HUDEP-2 (cell line): ENCODE results near the gene PARS2.
A peak's percentile ranks its signal among the peaks of the same experiment; 100 is the strongest.

Experiments used
- DNase-seq, 76 experiments: peaks; one replicate each; lab custom pipeline; 2025; ENCODE audit not compliant: unreplicated experiment in 76 of 76; lab: John Stamatoyannopoulos, UW

Gene PARS2

GRCh38 chr1:54764133-54764921 is at the start of gene PARS2:
PARS2 (minus strand) TSS chr1:54764523; CDS start chr1:54759161, 5,362 bp downstream.
- DNase-seq = peak in 75 of 76 experiments; percentile 46 to 99 (median 95)

DNA sequence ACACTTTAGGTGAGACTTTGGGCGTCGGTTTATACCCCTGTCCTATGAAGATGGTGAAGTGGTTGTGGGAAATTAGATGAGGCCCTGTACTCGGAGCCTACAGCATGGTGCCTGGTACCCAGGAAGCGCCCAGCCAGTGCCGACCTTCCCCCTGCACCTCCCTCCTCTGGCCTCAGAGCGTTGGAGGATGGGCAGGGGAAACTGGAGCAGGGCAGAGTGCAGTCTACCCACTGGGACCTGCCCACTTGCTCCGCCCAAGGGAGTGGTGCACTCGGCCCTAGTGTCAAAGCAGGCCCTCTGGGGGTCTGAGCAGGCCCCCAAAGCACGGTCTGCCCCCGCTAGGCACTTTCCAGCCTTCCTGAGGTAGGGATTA is 49.8 kb upstream of the PARS2 start:
- DNase-seq = no peak

DNA sequence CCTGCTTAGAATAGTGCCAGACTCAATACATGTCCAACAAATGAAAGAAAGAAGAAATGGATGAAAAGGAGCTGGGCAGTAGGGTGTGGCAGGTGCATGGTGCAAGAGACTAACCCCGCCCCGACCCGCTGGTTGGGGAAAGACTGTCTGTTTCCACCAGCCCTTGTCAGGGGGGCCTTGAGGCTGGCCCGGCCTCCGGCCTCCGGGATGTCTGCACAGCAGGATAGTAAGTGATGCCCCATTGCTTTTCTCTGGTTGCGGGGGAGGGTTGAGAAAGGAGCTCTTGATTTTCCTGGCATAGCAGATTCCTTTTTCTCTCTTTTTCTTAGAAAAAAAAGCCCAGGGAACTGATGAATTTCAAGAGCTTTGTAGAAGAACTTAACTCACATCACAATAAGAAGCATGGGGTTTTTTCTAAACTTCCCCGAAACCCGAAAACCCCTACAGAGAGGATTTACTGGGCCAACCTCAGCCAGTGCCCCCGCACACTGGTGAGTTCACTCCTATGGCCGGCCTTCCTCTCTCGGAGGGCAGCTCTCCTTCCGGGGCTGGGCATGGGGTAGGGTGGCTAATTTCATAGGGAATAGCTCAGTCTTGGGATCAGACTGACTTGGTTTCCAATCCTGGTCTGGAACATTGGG is 49.3 kb upstream of the PARS2 start:
- DNase-seq = no peak

DNA sequence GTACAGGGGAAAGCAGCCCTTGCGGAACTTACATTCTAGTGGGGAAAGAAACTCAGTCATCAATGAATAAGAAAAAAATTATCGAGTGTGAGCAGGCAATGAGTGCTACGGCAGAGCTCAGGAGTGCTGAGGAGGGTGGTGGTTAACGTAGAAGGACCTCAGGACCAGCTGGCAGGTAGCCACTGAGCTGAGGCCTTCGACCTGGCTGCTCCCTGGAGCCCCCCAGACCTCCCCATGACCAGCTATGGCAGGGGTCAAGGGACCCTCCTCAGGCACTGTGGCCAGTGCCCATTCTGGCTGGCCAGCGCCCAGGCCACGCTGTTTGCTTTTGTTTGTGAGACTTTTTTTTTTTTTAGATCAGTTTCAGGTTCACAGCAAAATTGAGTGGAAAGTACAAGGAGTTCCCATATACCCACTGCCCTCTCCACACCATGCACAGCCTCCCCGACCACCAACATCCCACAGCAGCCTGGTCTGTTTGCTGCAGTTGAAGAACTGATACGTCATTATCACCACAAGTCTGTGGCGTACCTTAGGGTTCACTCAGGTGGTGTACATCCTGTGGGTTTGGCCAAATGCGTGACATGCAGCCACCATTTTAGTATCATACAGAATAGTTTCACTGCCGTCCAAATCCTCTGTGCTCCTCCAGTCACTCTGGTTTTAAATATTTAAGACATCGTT is 48.6 kb upstream of the PARS2 start:
- no peak for DNase-seq

- DNase-seq = no peak
Observed at GRCh38 chr1:54811739-54812655, 47.7 kb upstream of the PARS2 start.

GRCh38 chr1:54811066-54811465 is 46.7 kb upstream of the PARS2 start:
- no peak for DNase-seq

DNA sequence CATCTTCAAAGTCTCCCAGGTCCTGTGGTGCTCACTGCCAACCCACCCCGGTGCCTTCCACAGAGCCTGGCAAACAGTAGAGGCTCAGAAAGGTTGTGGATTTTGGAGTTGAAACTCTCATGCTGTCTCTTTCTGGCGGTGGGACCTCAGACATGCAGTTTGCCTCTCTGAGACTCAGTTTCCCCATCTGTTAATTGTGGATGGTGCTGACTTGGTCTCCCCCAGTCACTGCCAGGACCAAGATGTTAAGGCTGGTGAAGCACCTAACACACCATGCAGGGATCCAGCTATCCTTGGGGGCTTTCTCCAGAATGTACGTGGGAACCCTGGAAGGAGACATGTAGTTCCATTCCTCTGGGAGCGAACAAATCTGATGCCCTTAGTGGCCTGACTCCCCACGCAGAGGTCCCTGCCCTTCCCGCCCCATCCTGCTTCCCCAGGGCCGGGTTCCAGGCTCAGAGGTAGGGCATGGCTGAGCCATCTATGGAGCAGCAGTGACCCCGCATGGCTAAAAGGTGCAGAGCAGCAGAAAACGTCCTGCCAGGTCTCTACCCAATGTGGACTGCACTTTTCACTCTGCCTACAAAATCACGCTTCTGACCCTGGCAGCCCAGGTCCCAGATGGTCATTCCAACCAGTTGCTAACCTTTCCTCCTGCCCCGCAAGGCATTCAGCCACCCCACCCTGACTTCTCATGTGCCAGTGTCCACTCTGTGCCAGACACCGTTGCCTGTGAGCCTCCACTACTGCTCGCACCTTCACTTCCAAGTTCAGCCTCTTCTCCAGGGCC is 46.0 kb upstream of the PARS2 start:
- DNase-seq = peak in 52 of 76 experiments; percentile 9 to 70 (median 43)

DNA sequence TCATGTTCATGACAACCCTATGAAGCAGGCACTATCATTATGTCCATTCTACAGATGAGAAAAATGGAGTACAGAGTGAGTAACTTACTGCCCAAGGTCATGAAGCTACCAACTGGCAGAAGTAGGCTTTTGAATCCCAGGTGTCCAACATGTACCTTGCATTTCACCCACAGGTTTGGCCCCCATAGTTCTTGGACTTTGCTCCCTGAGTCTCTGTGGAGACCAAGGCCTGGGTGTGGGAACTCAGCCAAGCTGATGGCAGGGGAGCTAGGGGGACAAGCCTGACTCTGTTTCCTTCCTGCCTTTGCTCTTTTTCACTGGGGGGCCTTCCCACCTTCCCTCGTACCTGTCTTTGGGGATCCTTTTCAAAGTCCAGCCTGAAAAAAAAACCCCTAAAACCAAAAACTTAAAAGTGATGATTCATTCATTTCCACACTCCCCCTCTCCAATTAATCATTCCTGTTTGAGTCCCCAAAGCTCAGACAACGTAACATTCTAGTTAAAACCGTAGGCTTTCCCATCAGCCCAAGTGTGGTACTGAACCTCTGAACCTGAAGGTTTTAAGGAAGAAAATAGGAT is 45.3 kb upstream of the PARS2 start:
- no peak for DNase-seq

DNA sequence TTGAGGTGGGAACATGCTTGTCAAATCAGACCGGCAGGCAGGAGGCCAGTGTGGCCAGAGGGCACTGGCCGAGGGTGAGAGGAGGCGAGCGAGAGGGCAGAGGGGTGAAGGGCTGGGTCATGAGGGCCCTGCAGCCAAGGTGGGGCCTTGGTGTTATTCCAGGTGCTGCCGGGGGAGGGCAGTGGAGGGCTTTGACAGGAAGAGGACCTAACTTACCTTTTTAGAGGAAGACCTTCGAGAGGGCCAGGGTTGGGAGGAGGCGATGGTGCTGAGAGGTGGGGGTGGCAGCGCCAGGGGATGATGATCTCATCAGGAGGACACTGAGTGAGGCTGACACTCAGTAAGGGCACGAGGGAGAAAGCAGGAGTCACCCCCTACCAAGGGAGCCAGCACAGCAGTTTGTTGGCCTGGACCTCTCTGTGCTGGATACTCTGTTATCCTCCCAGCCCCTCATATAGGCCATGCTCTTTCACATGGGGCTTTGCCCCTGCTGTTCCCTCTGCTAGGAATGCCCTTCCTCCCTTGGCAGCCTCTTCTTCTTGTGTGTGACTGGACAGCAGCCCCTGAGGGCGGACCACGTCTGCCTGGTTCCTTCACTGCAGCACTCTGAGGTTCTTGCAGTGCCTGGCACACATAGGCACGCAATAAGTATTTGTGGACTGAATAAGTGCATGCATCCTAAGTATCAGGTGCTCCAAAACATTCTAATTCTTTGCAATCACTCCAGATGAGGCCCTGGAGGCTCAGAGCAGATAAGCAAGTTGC is 44.3 kb upstream of the PARS2 start:
- DNase-seq = no peak

DNA sequence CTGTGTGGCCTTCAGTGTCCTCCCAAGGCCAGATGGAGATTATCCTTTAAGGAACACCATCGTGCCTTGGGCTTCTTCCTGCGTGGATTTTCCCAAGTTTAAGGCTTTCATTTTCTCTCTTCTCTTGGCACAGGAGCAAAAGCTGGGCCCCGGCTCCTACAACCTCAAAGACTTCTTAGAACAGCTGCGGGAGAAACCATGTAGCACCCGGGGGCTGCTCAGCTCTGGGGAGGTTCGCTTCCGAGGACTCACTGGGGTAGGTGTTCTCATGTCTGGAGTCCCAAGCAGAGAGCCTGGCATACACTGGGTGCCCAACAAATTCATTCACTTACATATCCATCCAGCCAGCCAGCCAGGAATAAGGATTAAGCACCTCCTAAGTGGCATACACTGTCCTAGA is 43.4 kb upstream of the PARS2 start:
- no peak for DNase-seq

- peak in 38 of 76 experiments; percentile 0 to 48 (median 17) for DNase-seq
Observed at GRCh38 chr1:54806931-54807611, 42.7 kb upstream of the PARS2 start.

DNA sequence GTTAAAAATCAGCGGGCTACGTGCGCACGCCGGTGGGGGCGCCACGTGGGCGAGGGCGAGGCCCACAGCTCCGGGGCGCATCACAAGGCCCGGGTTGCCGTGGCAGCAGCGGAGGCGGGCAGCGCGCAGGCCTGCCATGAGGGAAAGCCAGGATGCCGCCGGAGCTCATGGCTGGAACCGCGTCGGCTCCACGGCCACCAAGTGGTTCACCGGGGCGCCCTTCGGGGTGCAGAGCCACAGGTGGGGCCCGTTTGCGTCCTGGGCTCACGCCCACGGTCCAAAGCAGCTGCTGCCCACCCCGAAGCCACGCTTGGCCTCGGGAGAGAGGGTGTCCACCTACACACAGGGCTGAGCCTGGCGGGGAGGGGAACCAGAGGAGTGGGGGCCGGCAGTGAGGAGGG is 41.7 kb upstream of the PARS2 start:
- DNase-seq = no peak

GRCh38 chr1:54805466-54805865 is 41.1 kb upstream of the PARS2 start:
- no peak for DNase-seq

DNA sequence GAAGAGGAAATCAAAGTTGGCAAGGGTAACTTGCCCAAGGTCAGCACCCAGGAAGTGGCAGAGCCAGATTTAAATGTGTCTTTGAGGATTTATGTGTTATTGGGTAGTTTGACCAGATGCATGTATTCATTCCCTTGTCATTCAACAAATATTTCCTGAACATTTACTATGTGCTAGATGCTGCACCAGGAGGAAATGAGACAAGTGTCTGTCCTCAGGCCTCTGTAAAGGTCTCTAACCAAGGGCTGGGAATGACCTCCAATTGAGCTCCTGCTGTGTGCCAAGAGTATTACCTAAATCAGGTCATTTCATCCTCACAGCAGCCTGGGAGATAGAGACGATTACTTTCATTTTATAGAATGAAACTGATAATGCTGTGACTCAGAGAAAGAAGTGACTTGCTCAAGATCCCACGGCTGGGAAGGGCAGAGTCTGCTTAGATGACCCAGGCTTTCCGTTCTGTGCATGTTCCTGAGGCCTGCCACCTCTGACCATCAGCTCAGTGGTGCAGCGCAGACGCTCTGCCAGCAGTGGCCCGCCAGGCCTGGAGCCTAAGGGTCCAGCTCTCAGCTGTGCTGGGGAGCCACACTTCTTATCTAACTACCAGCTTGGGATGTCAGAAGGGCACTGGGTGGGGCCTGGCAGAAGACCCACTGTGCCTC is 40.3 kb upstream of the PARS2 start:
- DNase-seq = no peak

GRCh38 chr1:54803761-54804470 is 39.6 kb upstream of the PARS2 start:
- no peak for DNase-seq

DNA sequence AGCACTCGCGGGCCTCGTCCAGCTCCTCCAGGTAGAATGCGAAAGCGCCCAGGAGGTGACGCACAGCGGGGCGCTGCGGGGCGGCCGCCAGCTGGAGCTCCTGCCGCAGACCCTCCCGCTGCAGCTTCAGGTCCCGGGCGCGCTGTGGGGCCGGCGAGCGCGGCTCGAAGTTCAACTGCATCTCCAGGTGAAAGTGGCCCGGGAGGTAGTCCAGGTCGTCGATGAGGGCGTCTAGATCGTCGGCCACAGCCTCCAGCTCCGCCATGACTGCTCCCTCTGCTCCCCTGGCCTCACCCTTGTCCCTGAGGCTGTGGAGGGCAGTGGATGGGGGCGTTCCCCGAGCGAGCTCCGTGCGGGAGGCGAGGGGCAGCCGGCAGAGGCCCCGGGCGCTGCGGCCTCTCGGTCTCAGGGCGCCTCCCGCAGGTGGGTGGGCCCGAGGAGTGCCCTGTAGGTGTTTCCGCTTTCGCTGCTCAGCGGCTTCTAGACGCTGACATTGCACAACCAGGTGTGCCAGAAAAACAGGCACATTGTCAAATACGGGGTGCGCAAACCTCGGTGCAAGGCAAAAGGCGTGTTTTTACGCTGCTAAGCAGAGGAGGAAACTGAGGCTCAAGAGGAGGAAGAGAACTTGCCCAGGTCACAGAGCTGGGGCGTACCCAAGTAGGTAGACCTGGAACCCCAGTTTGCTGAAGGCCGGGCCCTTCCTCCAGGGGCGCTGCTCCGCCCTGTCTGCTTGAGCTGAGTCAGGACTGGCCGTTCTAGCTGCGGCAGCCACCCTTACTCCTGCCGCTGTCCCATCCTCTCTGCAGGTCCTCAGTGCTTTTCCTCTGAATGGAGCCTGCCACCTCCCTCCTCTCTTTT is 36.8 kb upstream of the PARS2 start, which contains the start of gene TTC22:
Gene TTC22, minus strand, starts transcription at position 425 of the 861 bp plus-strand sequence. Its CDS starts 160 bp downstream, at position 265.
- peak in 18 of 76 experiments; percentile 3 to 28 (median 10) for DNase-seq
